ENCODE measurements around the gene MCM10. TPM values are rescaled to one million over a fixed set of nuclear protein-coding genes. Genes with fewer than 3 reads are reported as not detected.

Gene MCM10
- total and polyA plus RNA-seq, 2 of the 8 experiments (the other 6 are each of a cell fraction or from before 2014, with no cell fraction given), result 9.8 to 60.3 TPM

- Histone ChIP-seq H3K4me3 (ENCODE audit: extremely low read depth in 1 of 4, insufficient read depth in 2 of 4, low read depth in 3 of 4, low read length in 4 of 4) (peak within 1 kb of the TSS in 1 of 4 experiments; percentile 18; a peak in 1 of 8 replicates), H3K14ac (ENCODE audit: insufficient read length) (no peak within 1 kb of the TSS), H3K18ac (ENCODE audit: extremely low read depth, low read length) (no peak within 1 kb of the TSS), H3K27ac (ENCODE audit: low read depth, low read length) (no peak within 1 kb of the TSS), H3K79me2 (ENCODE audit: control insufficient read depth in 1 of 2, insufficient read depth in 2 of 2, low read length in 2 of 2) (no peaks in the 10 kb centered on the region), H3K56ac (replicated peaks; ENCODE audit: insufficient read length, low read depth, low read length) (no peak within 1 kb of the TSS), H2BK15ac (ENCODE audit: low read length) (no peak within 1 kb of the TSS), H4K91ac (replicated peaks; ENCODE audit: insufficient read length, low read length) (peak within 1 kb of the TSS; percentile 0), H3K27me3 (replicated peaks in 1 of 4; ENCODE audit: control insufficient read depth in 3 of 4, extremely low read depth in 1 of 4, insufficient read depth in 3 of 4, low read length in 3 of 4) (no peaks in the 10 kb centered on the region), H2AK5ac (ENCODE audit: low read depth, low read length) (no peak within 1 kb of the TSS), H3K4ac (replicated peaks; ENCODE audit: insufficient read length, low read depth, low read length) (peak within 1 kb of the TSS; percentile 74), H2BK20ac (ENCODE audit: low read length) (peak within 1 kb of the TSS; percentile 82; the same call in 1 of the 2 replicates), H3K4me1 (replicated peaks in 1 of 4; ENCODE audit: control insufficient read depth in 3 of 4, insufficient read depth in 4 of 4, low read length in 3 of 4) (peaks cover 4 to 20% (median 10%) of the 10 kb centered on the region in 4 experiments), H3K36me3 (ENCODE audit: control insufficient read depth in 2 of 4, insufficient read depth in 4 of 4, low read length in 3 of 4) (no peaks in the 10 kb centered on the region), H2AFZ (ENCODE audit: low read length) (0 out of 2 replicates have a peak within 1 kb of the TSS, but pooled peaks have one; percentile 39), H4K8ac (ENCODE audit: extremely low read depth, insufficient read depth, low read length) (no peak within 1 kb of the TSS; the same call in 1 of the 2 replicates), H2BK5ac (ENCODE audit: low read depth, low read length) (no peak within 1 kb of the TSS), H2BK120ac (replicated peaks; ENCODE audit: low read depth, low read length) (peak within 1 kb of the TSS; percentile 43), H3K23ac (ENCODE audit: insufficient read length) (no peak within 1 kb of the TSS), H4K5ac (ENCODE audit: insufficient read length, low read depth, low read length) (no peak within 1 kb of the TSS), H3K23me2 (ENCODE audit: low read depth, low read length) (peaks cover 2% of the 10 kb centered on the region; the same call in 1 of the 2 replicates), H3K9ac (replicated peaks in 1 of 4; ENCODE audit: extremely low read depth in 1 of 4, low read depth in 3 of 4, low read length in 3 of 4) (no peak within 1 kb of the TSS), H3K79me1 (ENCODE audit: low read depth, low read length) (no peaks in the 10 kb centered on the region), H3K9me3 (ENCODE audit: insufficient read depth in 2 of 2, low read depth in 1 of 2, low read length in 1 of 2) (no peaks in the 10 kb centered on the region), H4K20me1 (replicated peaks in 1 of 2; ENCODE audit: control insufficient read depth in 1 of 2, insufficient read depth in 2 of 2, low read length in 2 of 2) (no peaks in the 10 kb centered on the region), H3K4me2 (ENCODE audit: insufficient read depth in 1 of 2, low read depth in 2 of 2, low read length in 2 of 2) (peak within 1 kb of the TSS; percentile 55 to 56), H2BK12ac (ENCODE audit: low read depth, low read length) (peak within 1 kb of the TSS; percentile 55; the same call in 1 of the 2 replicates)
- FAIRE-seq (no peak), DNase-seq (ENCODE audit: low read depth in 1 of 2, low spot score in 2 of 2) (no peak)
- CTCF ChIA-PET (ENCODE audit: partially characterized antibody), result interaction anchor here (1.5 kb wide), 1 partner anchor 303 kb away, joined by 3 read pairs; no protein-coding TSS in a partner anchor
- POLR2A ChIA-PET (ENCODE audit: partially characterized antibody), result no interaction called here
- 64% methylated on average over 10 of the region's 10 CpGs; no CpG with 5 or more reads in 1 of the 2 experiments for WGBS, 2 experiments (ENCODE audit: extremely low coverage in 1 of 2, insufficient coverage in 1 of 2, insufficient read length in 1 of 2, insufficient replicate concordance in 2 of 2, low coverage in 1 of 2, low lambda C conversion rate in 2 of 2, missing lambda C conversion rate in 1 of 2)
- TF ChIP-seq BCL11A (IDR thresholded peaks at IDR 0.05; ENCODE audit: low read depth in 2 of 2, low read length in 2 of 2) (no peak), SIN3A (conservative IDR thresholded peaks at IDR 0.05 in 1 of 2, IDR thresholded peaks at IDR 0.05 in 1 of 2; ENCODE audit: low read depth in 1 of 2, low read length in 2 of 2) (no peak), SRF (IDR thresholded peaks at IDR 0.05; ENCODE audit: low read depth, low read length) (no peak), RBBP5 (IDR thresholded peaks at IDR 0.05; ENCODE audit: borderline replicate concordance, low read depth, low read length) (no peak), RXRA (IDR thresholded peaks at IDR 0.05; ENCODE audit: insufficient read depth, low read depth, low read length) (no peak), NANOG (IDR thresholded peaks at IDR 0.05; ENCODE audit: insufficient read depth, low read depth, low read length, poor library complexity, severe bottlenecking) (no peak), BRCA1 (IDR thresholded peaks at IDR 0.05; ENCODE audit: low read depth, low read length) (no peak), TCF12 (IDR thresholded peaks at IDR 0.05; ENCODE audit: low read depth, low read length) (no peak), SP2 (IDR thresholded peaks at IDR 0.05; ENCODE audit: low read length) (no peak), CHD1 (IDR thresholded peaks at IDR 0.05; ENCODE audit: low read depth, low read length) (no peak), EP300 (IDR thresholded peaks at IDR 0.05; ENCODE audit: borderline replicate concordance in 1 of 2, low read depth in 2 of 2, low read length in 2 of 2) (no peak), RNF2 (IDR thresholded peaks at IDR 0.05; ENCODE audit: borderline replicate concordance, low read depth, low read length, missing control alignments, poor library complexity, severe bottlenecking) (no peak), PHF8 (conservative IDR thresholded peaks at IDR 0.05; ENCODE audit: low read depth, low read length) (no peak)
Measured at GRCh38 chr10:13234172-13234571, 72.8 kb downstream of the MCM10 start, which contains the start of gene UCMA. TSS of gene UCMA (minus strand) at chr10:13234374. CDS start at chr10:13234258, 116 bp downstream.

All from H1 (cell line).